Cortex of kidney (tissue), 1 donor: ENCODE results near the gene ZNF471.

ENCODE experiments used
- DNase-seq: peaks from one replicate; lab custom pipeline; 2025; lab: John Stamatoyannopoulos, UW

The ZNF471 gene

DNA sequence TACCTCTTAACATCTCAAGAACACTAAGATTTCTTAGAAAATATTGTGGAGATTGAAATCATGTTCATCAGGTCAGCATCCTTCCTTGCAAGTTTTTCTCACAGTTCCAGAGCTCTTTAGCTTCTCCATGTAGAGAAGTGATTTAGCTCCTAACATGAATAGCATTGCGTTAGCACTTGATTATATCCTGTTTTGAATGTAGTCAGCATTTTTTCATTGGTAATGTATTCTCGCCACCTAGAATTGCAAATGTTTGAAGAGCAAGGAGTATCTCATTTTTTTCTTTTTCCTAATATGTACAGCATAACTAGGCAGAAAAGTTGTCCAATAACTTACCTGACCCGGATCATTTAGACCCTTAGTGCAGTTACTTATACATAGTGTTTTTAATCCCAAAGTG is 66.3 kb downstream of the ZNF471 start:
- no peak for DNase-seq

DNA sequence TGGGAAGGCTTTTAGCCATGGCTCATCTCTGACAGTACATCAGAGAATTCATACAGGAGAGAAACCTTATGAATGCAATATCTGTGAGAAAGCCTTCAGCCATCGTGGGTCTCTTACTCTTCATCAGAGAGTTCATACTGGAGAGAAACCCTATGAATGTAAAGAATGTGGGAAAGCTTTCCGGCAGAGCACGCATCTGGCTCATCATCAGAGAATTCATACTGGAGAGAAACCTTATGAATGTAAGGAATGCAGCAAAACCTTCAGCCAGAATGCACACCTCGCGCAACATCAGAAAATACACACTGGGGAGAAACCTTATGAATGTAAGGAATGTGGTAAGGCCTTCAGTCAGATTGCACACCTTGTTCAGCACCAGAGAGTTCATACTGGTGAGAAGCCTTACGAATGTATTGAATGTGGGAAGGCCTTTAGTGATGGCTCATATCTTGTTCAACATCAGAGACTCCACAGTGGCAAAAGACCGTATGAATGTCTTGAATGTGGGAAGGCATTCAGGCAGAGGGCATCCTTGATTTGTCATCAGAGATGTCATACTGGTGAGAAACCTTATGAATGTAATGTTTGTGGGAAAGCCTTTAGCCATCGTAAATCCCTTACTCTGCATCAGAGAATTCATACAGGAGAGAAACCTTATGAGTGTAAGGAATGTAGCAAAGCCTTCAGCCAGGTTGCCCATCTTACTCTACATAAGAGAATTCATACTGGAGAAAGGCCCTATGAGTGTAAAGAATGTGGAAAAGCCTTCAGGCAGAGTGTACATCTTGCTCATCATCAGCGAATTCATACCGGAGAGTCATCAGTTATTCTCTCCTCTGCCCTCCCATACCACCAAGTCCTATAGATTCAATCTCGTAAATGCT is 70.3 kb downstream of the ZNF471 start:
- DNase-seq, result no peak
